ENCODE data around the gene SNAI3. TPM values are rescaled to one million over a fixed set of nuclear protein-coding genes. Genes with fewer than 3 reads are reported as not detected.

The SNAI3 gene
- total and polyA plus RNA-seq, 2 donors (not counting 1 experiment from before 2014, with no cell fraction given): 6.5 to 8.8 TPM

GRCh38 chr16:88645455-88645854 lies 40.9 kb downstream of the SNAI3 start:
- H3K9me3 Mint-ChIP-seq (ENCODE audit: insufficient read depth): no peaks in the 10 kb centered on the region
- Histone ChIP-seq H3K9me3 (ENCODE audit: control extremely low read depth in 1 of 3, control insufficient read depth in 2 of 3, insufficient read depth in 1 of 3, low read length in 2 of 3) (peaks cover 0 to 11% (median 0%) of the 10 kb centered on the region in 3 donors), H2AFZ (ENCODE audit: insufficient read depth, low read depth, low read length, poor library complexity, severe bottlenecking) (no peak overlapping the region), H3K9ac (ENCODE audit: low read length) (no peak overlapping the region), H3K4me2 (replicated peaks; ENCODE audit: low read depth, low read length, poor library complexity, severe bottlenecking) (no peak overlapping the region), H4K20me1 (ENCODE audit: control insufficient read depth, insufficient read depth, low read length, poor library complexity, severe bottlenecking) (peaks cover 98% of the 10 kb centered on the region), H3K4me3 (ENCODE audit: control extremely low read depth in 1 of 5, extremely low read depth in 1 of 5, insufficient read depth in 1 of 5, low read depth in 2 of 5, low read length in 4 of 5) (no peak overlapping the region), H3K79me2 (ENCODE audit: control insufficient read depth, insufficient read depth, low read length) (peaks cover 65% of the 10 kb centered on the region), H3K36me3 (replicated peaks in 1 of 2; ENCODE audit: control extremely low read depth in 1 of 2, control insufficient read depth in 1 of 2, extremely low read depth in 1 of 2, insufficient read depth in 2 of 2, low read length in 1 of 2) (peaks cover 0 to 68% of the 10 kb centered on the region in 2 experiments), H3K4me1 (ENCODE audit: control insufficient read depth in 2 of 2, insufficient read depth in 2 of 2, low read length in 2 of 2) (peaks cover 44 to 63% of the 10 kb centered on the region in 2 donors), H3K27ac (ENCODE audit: low read length in 2 of 2) (no peak overlapping the region), H3K27me3 (replicated peaks in 1 of 4; ENCODE audit: control extremely low read depth in 1 of 4, control insufficient read depth in 3 of 4, insufficient read depth in 4 of 4, low read length in 3 of 4) (no peaks in the 10 kb centered on the region)
- DNase-seq (no peak), ATAC-seq (ENCODE audit: low read depth) (no peak)
- 95% methylated on average over 16 of the region's 16 CpGs for WGBS (ENCODE audit: insufficient coverage)
- POLR2A ChIA-PET: interaction anchor here (1.1 kb wide), 1 partner anchor 10 kb away, joined by 3 read pairs; no protein-coding TSS in a partner anchor
- H3K4me1 Mint-ChIP-seq: peaks cover 65% of the 10 kb centered on the region
- peak overlapping the region; percentile 41 for H3K27ac Mint-ChIP-seq
- H3K27me3 Mint-ChIP-seq: no peaks in the 10 kb centered on the region
- intact Hi-C loops (cut with micrococcal nuclease): no loop called here
- TF ChIP-seq EZH2 (IDR thresholded peaks at IDR 0.05; ENCODE audit: borderline replicate concordance, insufficient read depth, low read depth, low read length, poor library complexity, severe bottlenecking): no peak
- TF ChIP-seq CTCF (IDR thresholded peaks at IDR 0.05): no peak
- CTCF ChIA-PET: interaction anchor here (1.7 kb wide), 1 partner anchor 92 kb away, joined by 5 read pairs; no protein-coding TSS in a partner anchor
- no peak overlapping the region for H3K4me3 Mint-ChIP-seq

GRCh38 chr16:88643644-88643932 lies 42.7 kb downstream of the SNAI3 start:
- POLR2A ChIA-PET: interaction anchor here (0.6 to 1.5 kb wide), 2 partner anchors 11 to 51 kb away, joined by 3 read pairs; no protein-coding TSS in a partner anchor
- Mint-ChIP-seq H3K9me3 (ENCODE audit: insufficient read depth) (no peaks in the 10 kb centered on the region), H3K27me3 (no peaks in the 10 kb centered on the region), H3K4me3 (no peak overlapping the region), H3K27ac (no peak overlapping the region), H3K4me1 (peaks cover 75% of the 10 kb centered on the region)
- Histone ChIP-seq H2AFZ (ENCODE audit: insufficient read depth, low read depth, low read length, poor library complexity, severe bottlenecking) (no peak overlapping the region), H3K27ac (ENCODE audit: low read length in 2 of 2) (peak overlapping the region in 1 of 2 donors; percentile 33), H3K4me3 (ENCODE audit: control extremely low read depth in 1 of 5, extremely low read depth in 1 of 5, insufficient read depth in 1 of 5, low read depth in 2 of 5, low read length in 4 of 5) (no peak overlapping the region), H3K4me1 (ENCODE audit: control insufficient read depth in 2 of 2, insufficient read depth in 2 of 2, low read length in 2 of 2) (peaks cover 50 to 67% of the 10 kb centered on the region in 2 donors), H3K27me3 (replicated peaks in 1 of 4; ENCODE audit: control extremely low read depth in 1 of 4, control insufficient read depth in 3 of 4, insufficient read depth in 4 of 4, low read length in 3 of 4) (peaks cover 0 to 4% (median 0%) of the 10 kb centered on the region in 4 experiments), H3K9ac (ENCODE audit: low read length) (no peak overlapping the region), H3K36me3 (replicated peaks in 1 of 2; ENCODE audit: control extremely low read depth in 1 of 2, control insufficient read depth in 1 of 2, extremely low read depth in 1 of 2, insufficient read depth in 2 of 2, low read length in 1 of 2) (peaks cover 0 to 58% of the 10 kb centered on the region in 2 experiments), H3K79me2 (ENCODE audit: control insufficient read depth, insufficient read depth, low read length) (peaks cover 55% of the 10 kb centered on the region), H3K4me2 (replicated peaks; ENCODE audit: low read depth, low read length, poor library complexity, severe bottlenecking) (no peak overlapping the region), H3K9me3 (ENCODE audit: control extremely low read depth in 1 of 3, control insufficient read depth in 2 of 3, insufficient read depth in 1 of 3, low read length in 2 of 3) (peaks cover 0 to 21% (median 0%) of the 10 kb centered on the region in 3 donors), H4K20me1 (ENCODE audit: control insufficient read depth, insufficient read depth, low read length, poor library complexity, severe bottlenecking) (peaks cover 98% of the 10 kb centered on the region)
- ATAC-seq (ENCODE audit: low read depth): no peak
- 86% methylated on average over 6 of the region's 9 CpGs for WGBS (ENCODE audit: insufficient coverage)
- no peak for DNase-seq
- intact Hi-C loops (cut with micrococcal nuclease): no loop called here
- CTCF ChIA-PET: no interaction called here
- TF ChIP-seq EZH2 (IDR thresholded peaks at IDR 0.05; ENCODE audit: borderline replicate concordance, insufficient read depth, low read depth, low read length, poor library complexity, severe bottlenecking) (no peak), CTCF (IDR thresholded peaks at IDR 0.05) (no peak)

Measured in B cell (primary cell).